GM12801 (cell line): ENCODE data around the gene CSHL1.
"Not testable (repeated sequence)": the region's sequence is repeated elsewhere in the genome, so short reads cannot be mapped to it uniquely, and the experiment has no call there.

Source experiments
- TF ChIP-seq, protein P1 (sequence below): IDR thresholded peaks from one replicate; pipeline ENCODE4 v1.5.1; 2011; ENCODE audit warnings: control low read depth; ENCODE audit not compliant: insufficient read length; ENCODE audit errors: extremely low read depth

CSHL1 gene

DNA sequence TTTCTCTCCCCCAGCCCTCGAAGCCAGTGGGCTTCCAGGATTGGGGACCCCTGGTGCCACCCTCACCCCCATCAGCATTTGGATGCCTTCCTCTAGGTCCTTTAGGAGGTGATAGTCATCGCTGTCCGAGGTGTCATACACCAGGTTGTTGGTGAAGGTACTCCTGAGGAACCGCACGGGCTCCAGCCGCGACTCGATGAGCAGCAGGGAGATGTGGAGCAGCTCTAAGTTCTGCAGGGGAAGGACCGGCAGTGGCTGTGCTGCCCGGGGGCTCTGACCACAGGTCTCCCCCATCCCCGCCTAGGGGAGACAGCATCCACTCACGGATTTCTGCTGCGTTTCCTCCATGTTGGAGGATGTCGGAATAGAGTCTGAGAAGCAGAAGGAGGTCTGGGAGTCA lies 962 bp downstream of the CSHL1 start:
- TF ChIP-seq, protein P1, sequence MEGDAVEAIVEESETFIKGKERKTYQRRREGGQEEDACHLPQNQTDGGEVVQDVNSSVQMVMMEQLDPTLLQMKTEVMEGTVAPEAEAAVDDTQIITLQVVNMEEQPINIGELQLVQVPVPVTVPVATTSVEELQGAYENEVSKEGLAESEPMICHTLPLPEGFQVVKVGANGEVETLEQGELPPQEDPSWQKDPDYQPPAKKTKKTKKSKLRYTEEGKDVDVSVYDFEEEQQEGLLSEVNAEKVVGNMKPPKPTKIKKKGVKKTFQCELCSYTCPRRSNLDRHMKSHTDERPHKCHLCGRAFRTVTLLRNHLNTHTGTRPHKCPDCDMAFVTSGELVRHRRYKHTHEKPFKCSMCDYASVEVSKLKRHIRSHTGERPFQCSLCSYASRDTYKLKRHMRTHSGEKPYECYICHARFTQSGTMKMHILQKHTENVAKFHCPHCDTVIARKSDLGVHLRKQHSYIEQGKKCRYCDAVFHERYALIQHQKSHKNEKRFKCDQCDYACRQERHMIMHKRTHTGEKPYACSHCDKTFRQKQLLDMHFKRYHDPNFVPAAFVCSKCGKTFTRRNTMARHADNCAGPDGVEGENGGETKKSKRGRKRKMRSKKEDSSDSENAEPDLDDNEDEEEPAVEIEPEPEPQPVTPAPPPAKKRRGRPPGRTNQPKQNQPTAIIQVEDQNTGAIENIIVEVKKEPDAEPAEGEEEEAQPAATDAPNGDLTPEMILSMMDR: no peak

DNA sequence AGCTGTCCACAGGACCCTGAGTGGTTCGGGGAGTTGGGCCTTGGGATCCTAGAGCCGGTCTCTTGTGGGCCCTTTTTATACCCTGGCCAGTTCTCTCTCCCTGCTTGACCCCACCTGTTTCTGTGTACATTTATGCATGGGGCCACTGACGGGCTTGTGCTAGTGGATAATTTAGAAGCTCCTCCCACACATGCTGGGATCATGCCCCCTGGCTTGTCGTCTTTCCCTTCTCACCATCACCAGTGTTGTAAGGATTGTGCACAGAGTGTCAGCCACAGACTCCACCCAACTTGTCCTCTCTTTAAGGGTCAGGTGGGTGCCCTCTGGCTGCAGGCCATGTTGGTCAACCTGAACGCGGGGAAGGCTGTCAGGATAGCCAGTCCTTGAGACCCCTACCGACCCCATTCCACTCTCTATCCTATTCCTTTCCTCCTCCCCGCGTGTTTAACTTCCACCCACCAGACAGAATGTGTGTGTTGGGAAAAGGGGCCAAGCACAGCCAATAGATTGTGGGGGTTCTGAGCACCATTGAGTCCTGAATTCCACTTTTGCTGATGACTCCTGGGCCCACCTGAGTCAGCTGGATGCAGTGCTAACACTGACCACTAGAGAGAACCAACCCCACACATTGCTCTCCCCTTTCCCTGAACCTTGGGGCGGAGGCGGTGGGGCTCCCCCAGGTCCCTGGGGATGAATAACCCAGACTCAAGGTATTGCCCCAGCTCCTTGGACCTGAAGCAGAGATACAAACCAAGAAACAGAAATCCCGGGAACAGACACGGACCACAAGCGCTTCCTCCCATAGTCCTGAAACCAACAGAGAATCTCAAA lies 14.3 kb downstream of the CSHL1 start, which contains the start of gene CSH1:
Gene CSH1, minus strand, starts transcription at position 51 of the 831 bp plus-strand sequence. CDS start 63 bp downstream, outside the sequence.
- TF ChIP-seq, protein P1: not testable (repeated sequence)

DNA sequence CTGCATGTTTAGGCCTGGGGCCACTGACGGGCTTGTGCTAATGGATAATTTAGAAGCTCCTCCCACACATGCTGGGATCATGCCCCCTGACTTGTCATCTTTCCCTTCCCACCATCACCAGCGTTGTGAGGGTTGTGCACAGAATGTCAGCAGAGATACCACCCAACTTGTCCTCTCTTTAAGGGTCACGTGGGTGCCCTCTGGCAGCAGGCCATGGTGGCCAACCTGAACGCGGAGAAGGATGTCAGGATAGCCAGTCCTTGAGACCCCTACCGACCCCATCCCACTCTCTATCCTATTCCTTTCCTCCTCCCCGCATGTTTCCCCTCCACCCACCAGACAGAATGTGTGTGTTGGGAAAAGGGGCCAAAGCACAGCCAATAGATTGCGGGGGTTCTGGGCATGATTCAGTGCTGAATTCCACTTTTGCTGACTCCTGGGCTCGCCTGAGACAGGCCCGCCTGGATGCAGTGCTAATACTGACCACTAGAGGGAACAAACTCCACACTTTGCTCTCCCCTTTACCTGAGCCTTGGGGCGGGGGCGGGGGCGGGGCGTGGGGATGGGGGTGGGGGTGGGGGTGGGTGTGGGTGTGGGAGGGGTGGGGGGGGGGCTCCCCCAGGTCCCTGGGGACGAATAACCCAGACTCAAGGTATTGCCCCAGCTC lies 29.0 kb downstream of the CSHL1 start, which contains the start of gene GH2:
Gene GH2, minus strand, starts transcription at position 10 of the 667 bp plus-strand sequence. CDS start 143 bp downstream, outside the sequence.
- TF ChIP-seq, protein P1: no peak

DNA sequence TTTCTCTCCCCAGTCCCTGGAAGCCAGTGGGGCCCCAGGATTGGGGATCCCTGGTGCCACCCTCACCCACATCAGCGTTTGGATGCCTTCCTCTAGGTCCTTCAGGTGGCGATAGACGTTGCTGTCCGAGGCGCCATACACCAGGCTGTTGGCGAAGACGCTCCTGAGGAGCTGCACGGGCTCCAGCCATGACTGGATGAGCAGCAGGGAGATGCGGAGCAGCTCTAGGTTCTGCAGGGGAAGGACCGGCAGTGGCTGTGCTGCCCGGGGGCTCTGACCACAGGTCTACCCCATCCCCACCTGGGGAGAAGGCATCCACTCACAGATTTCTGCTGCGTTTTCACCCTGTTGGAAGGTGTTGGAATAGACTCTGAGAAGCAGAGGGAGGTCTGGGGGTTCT lies 30.4 kb downstream of the CSHL1 start:
- TF ChIP-seq, protein P1: no peak

DNA sequence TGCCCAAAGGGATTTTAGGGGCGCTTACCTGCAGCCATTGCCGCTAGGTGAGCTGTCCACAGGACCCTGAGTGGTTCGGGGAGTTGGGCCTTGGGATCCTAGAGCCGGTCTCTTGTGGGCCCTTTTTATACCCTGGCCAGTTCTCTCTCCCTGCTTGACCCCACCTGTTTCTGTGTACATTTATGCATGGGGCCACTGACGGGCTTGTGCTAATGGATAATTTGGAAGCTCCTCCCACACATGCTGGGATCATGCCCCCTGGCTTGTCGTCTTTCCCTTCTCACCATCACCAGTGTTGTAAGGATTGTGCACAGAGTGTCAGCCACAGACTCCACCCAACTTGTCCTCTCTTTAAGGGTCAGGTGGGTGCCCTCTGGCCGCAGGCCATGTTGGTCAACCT lies 37.5 kb downstream of the CSHL1 start, which contains the start of gene CSH2:
Gene CSH2, minus strand, starts transcription at position 101 of the 400 bp plus-strand sequence. Its CDS starts 63 bp downstream, at position 38.
- TF ChIP-seq, protein P1: not testable (repeated sequence)
